ENCODE measurements around the gene SLC5A4.
"Not testable (repeated sequence)": the region's sequence is repeated elsewhere in the genome, so short reads cannot be mapped to it uniquely, and the experiment has no call there.

SLC5A4 gene

GRCh38 chr22:32255217-32255616, at the start of gene SLC5A4:
SLC5A4 (minus strand) TSS chr22:32255347; CDS start chr22:32255329, 18 bp downstream.
- no peak for DNase-seq

DNA sequence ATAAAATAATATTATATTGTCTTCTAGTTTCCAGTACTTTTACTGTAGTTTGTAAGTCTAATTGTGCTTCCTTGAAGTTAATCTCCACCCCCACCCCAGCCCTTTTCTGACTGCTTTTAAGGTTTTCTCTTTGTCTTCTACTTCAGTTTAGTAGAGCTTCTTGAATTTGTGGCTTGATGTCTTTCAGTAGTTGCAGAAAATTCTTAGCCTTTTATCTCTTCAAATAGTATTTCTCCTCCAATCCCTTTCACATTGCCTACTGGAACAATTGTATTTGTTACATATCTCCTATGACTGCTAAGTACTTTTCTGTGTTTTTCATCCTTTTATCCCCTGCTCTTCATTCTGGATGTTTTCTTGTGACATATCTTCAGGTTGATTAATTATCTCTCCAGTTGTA, 38.8 kb upstream of the SLC5A4 start:
- not testable (repeated sequence) for DNase-seq

DNA sequence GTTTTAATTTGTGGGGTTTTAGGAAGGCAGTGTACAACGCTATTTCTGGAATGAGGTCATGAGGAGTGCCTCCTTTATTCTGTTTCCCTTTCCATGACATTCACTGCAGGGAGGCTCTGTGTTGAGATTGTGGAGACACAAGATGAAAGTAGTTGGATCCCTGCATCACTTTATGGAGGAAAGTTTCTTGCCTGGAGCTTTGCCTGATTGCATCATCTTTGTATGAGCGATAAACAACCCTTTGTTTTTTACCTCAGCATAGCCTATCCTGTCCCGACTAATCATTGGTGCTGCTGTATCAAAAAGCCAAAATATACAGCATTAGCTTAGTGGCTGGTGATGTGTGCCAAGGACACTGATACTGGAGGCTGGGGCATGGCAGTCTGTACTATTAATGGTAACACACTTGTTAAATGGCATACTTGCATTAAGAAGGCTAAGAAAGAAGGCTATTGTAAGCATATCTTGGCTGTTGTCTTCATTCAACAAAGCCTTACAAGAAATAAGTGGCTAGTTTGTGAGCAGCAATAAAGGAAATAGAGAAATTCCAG, 31.2 kb upstream of the SLC5A4 start:
- no peak for DNase-seq

GRCh38 chr22:32281072-32281471, 25.9 kb upstream of the SLC5A4 start:
- DNase-seq = no peak

GRCh38 chr22:32275353-32275752, 20.2 kb upstream of the SLC5A4 start:
- DNase-seq = not testable (repeated sequence)

GRCh38 chr22:32271389-32271788, 16.2 kb upstream of the SLC5A4 start:
- no peak for DNase-seq

DNA sequence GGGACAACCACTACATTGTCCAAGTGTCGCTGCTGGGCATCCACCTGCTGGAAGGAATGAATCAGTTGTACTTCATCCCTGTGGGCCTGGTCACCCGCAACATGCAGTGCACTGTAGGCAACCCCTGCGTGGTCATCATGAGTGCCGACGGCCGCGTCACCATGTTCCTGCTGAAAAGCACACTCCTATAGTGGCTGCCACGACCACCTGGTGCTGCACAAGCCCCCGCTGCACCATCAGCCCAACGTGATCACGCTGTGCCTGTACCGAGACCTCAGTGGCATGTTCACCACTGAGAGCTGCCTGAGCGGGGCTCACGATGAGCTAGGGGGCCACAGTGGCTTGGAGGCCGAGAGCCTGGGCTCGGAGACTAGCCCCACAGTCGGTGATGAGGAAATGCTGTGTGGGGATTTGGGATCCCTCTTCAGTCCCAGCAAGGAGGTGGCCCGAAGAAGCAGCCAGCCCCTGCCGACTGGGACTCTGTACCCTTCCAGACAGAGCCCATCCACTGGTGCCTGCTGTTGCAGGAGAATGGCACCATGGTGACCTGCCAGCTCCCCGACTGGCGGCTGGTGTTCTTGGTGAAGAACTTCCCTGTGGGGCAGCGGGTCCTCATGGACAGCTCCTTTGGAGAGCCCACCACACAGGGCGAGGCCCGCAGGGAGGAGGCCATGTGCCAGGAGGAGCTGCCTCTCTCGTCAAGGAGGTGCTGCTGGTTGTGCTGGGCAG, 15.7 kb upstream of the SLC5A4 start:
- no peak for DNase-seq

DNA sequence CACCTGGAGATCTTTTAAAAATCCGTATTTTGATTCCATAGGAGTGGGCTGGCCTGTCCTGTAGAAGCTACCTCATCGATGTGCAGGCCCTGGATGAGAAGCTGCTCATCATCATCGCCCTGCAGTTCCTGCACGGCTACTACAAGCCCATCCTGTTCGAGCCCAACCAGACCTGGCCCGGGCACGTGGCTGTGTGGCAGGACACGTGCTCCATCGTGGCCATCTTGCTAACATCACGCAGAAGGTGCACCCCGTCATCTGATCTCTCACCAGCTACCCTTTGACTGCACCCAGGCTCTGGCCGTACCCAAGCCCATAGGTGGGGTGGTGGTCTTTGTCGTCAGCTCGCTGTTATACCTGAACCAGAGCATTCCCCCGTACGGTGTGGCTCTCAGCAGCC, 14.2 kb upstream of the SLC5A4 start:
- no peak for DNase-seq

- no peak for DNase-seq
These were observed 11.9 kb upstream of the SLC5A4 start for GRCh38 chr22:32267011-32267410.

- DNase-seq = peak; percentile 63 to 66
These were observed 11.0 kb upstream of the SLC5A4 start for GRCh38 chr22:32265882-32266767.

DNA sequence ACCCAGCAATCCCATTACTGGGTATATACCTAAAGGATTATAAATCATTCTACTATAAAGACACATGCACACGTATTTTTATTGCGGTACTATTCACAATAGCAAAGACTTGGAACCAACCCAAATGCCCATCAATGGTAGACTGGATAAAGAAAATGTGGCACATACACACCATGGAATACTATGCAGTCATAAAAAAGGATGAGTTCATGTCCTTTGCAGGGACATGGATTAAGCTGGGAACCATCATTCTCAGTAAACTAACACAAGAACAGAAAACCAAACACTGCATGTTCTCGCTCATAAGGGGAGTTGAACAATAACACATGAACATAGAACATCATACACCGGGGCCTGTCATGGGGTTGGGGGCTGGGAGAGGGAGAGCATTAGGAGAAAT, 8.5 kb upstream of the SLC5A4 start:
- not testable (repeated sequence) for DNase-seq

DNA sequence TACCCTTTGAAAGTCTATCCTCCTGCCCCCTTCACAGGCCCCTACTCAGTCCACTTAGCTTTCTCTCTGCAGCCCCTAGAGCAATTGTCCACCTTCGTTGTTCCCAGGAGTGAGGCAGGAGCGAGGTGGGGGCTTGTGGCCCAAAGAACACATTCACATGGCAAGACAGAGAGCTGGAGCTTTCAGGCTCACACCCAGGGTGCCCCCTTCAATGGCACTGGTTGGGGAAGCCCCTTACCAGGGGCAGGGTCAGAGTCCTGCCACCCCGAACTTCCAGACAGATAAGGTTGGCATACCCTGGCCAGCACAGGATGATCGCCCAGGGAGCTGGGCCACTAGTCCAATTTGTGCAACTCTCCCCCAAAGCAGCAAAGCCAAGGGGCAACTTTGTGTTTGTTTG, 6.2 kb upstream of the SLC5A4 start:
- DNase-seq = no peak

DNA sequence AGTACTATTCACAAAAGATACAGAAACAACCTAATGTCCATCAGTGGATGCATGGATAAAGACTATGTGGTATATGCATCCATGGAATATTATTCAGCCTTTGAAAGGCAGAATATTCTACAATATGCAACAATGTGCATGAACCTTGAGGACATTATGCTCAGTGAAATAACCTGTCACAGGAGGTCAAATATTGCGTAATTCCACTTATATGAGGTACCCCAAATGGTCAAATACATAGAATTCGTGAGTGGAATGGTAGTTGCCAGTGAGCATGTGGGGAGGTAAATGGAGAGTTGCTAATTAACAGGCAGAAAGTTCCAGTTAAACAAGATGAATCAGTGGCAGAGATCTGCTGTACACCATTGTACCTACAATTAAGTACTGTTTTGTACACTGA, 3.6 kb upstream of the SLC5A4 start:
- no peak for DNase-seq

- DNase-seq = no peak
These were observed 579 bp upstream of the SLC5A4 start for GRCh38 chr22:32255726-32256125.

GRCh38 chr22:32249231-32249630, 5.9 kb downstream of the SLC5A4 start:
- DNase-seq = no peak

GRCh38 chr22:32248276-32248675, 6.9 kb downstream of the SLC5A4 start:
- DNase-seq = no peak

DNA sequence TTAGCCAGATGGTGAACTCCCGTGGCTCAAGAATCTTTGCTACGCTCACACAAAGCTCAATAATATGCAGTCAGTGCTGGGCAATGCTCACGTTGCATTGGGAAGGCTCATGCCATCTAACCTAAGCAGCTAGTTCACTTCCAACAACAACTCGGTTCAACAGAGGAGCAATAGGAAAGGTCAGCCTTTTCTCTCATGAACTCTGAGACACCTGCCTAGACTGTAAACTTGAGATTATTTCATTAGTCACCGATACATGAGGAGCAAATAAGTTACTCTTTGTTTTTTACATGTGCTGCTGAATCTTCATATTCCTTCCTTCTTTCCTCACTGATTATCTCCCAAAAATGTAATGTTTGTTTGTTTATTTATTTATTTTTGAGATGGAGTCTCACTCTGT, 9.0 kb downstream of the SLC5A4 start:
- DNase-seq = no peak

- no peak for DNase-seq
These were observed 10.1 kb downstream of the SLC5A4 start for GRCh38 chr22:32245042-32245441.

DNA sequence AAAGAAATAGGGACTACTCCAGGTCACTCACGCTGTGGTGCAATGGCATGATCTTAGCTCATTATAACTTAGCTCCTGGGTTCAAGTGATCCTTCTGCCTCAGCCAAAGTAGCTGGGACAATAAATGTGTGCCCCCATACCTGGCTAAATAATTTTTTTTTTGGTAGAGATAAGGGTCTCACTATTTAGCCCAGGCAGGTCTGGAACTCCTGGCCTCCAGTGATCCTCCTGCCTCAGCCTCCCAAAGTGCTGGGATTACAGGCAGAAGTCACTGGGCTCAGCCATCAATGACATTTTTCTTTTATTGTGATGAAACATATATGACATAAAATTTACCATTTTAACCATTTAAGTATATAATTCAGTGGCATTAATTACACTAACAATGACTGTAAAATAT, 10.6 kb downstream of the SLC5A4 start:
- DNase-seq = no peak

DNA sequence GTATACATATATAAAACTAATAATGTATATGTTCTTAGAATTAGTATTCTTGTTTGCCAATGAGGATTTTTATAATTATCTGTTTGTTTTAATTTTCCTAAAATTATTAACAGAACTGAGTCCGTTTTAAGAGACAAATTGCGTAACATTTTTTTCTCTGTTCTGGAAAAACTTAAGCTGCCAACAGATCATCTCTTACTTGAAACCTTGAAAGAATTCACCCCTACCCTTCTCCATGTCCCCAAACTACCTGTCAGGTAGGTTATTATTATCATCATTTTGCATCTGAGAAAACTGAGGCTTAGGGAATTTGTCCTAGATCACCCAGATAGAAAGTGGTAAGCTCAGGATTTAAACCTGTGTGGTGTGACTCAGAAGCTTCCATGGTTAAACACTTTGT, 14.7 kb downstream of the SLC5A4 start:
- no peak for DNase-seq

DNA sequence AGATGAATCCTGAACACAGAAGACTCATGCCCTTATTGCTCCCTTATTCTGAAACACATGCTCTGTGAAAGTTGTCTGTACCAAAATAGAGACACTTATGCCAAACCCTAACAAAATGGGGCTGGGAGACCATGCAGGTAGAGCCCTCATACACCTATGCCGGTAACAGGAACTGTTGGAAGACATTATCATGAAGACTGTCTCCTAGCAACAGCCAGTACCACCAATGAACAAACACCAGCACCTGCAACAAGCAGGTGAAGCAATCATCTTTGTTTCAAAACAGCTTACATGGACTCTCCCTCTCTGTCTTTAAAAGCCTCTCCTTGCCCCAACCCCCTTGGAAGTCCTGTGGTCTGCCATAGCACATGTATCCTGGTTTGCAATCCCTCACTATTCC, 17.2 kb downstream of the SLC5A4 start:
- DNase-seq = no peak

- no peak for DNase-seq
These were observed 18.2 kb downstream of the SLC5A4 start for GRCh38 chr22:32236970-32237369.

DNA sequence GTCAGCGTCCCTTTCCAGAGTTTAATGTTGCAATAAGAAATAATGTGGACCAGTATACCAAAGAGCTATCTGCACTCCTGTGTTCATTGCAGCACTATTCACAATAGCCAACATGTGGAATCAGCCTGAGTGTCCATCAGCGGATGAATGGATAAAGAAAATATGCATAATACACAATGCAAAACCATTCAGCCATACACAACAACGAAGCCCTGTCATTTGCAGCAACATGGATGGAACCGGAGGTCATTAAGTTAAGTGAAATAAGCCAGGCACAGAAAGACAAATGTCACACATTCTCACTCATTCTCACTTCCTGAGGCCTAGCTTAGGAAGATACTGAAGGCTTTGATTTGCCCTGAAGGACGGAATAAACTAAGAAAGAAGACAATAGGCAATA, 22.1 kb downstream of the SLC5A4 start:
- no peak for DNase-seq
